OCI-M1 (cell line): ENCODE results near the gene NEIL1.

Source experiments
- DNase-seq: peaks from one replicate; lab custom pipeline; 2025; lab: John Stamatoyannopoulos, UW

NEIL1 gene

GRCh38 chr15:75356517-75356916 is 9.7 kb downstream of the NEIL1 start:
- DNase-seq, result no peak

GRCh38 chr15:75357976-75358673 is 11.3 kb downstream of the NEIL1 start:
- no peak for DNase-seq

- no peak for DNase-seq
Measured at GRCh38 chr15:75358771-75359536, 12.1 kb downstream of the NEIL1 start.

- no peak for DNase-seq
Measured at GRCh38 chr15:75359537-75360250, 12.9 kb downstream of the NEIL1 start.

- no peak for DNase-seq
Measured at GRCh38 chr15:75360391-75360790, 13.6 kb downstream of the NEIL1 start.

- DNase-seq, result no peak
Measured at GRCh38 chr15:75360856-75361255, 14.0 kb downstream of the NEIL1 start.

- no peak for DNase-seq
Measured at GRCh38 chr15:75361361-75361988, 14.6 kb downstream of the NEIL1 start.

GRCh38 chr15:75361989-75362641 is 15.3 kb downstream of the NEIL1 start:
- no peak for DNase-seq

GRCh38 chr15:75362642-75363249 is 15.9 kb downstream of the NEIL1 start:
- no peak for DNase-seq

- no peak for DNase-seq
Measured at GRCh38 chr15:75363786-75364185, 16.9 kb downstream of the NEIL1 start.

GRCh38 chr15:75364881-75365280 is 18.0 kb downstream of the NEIL1 start:
- no peak for DNase-seq

GRCh38 chr15:75366163-75366562 is 19.3 kb downstream of the NEIL1 start:
- DNase-seq, result no peak

GRCh38 chr15:75367006-75367405 is 20.2 kb downstream of the NEIL1 start:
- DNase-seq, result no peak

GRCh38 chr15:75367406-75367912 is 20.6 kb downstream of the NEIL1 start:
- no peak for DNase-seq

- peak; percentile 98 for DNase-seq
Measured at GRCh38 chr15:75367913-75368688, 21.3 kb downstream of the NEIL1 start, which contains the start of gene MAN2C1. Gene MAN2C1, minus strand, starts transcription at chr15:75368607. Its CDS starts 24 bp downstream, at chr15:75368583.

- no peak for DNase-seq
Measured at GRCh38 chr15:75368689-75369239, 21.9 kb downstream of the NEIL1 start.

- no peak for DNase-seq
Measured at GRCh38 chr15:75369897-75370581, 23.2 kb downstream of the NEIL1 start.

- no peak for DNase-seq
Measured at GRCh38 chr15:75371486-75371885, 24.6 kb downstream of the NEIL1 start.

GRCh38 chr15:75371901-75372688 is 25.3 kb downstream of the NEIL1 start:
- no peak for DNase-seq
